NCI-H345 treated with DMSO at 0.1 percent for 48 hours (cell line): Measurements from ENCODE around the gene PRKN.

Source experiments
- DNase-seq: peaks from one replicate; lab custom pipeline; 2025; ENCODE audit not compliant: unreplicated experiment; lab: John Stamatoyannopoulos, UW

PRKN gene

DNA sequence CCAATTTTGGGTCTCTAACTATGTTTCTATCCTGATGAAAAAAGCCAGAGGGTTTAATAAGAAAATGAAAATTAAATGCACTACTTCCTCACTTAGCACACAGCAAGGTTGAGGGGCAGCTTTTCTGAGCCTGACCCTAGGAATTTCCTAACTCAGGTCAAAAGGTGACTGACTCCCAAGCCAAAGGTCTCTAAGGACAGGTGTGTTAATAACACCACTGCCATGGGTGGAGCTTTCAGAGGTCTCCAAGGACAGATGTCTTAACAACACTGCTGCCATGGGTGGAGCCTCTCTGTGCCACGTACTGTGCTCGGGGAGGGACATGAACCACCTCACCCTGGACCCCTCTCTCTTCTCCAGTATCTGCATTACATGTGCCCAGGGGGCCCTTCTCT lies 339.2 kb downstream of the PRKN start:
- DNase-seq = no peak

DNA sequence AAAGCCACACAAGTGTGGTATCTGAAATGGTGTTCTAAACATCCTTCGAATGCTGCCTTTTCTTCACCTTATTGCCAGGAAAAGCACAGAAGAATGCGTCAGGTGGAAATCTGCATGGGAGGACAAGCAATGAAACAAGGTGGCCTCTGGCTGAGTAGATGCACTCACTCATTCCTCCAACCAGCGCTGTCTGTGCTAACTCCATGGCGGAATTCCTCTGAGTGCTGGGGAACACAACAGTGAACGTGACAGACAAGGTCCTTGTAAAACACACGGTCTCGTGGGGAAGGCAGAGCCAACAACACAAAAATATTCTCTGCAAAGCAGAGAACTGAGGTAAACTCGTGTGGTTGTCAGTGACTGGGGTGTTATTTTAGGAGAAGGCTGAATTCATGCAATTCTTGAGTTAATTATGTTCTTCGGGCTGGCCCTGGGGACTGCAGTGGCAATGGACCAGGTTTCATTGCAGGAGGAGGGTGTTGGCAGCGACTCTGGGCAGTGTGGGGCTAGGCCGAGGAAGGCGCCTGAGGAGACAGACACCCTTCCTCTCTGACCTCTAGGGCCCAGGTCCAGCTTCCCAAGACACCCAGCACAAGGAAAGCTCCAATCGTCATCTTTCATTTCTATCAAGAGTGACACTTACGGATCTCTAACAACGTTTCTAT lies 339.7 kb downstream of the PRKN start:
- no peak for DNase-seq

DNA sequence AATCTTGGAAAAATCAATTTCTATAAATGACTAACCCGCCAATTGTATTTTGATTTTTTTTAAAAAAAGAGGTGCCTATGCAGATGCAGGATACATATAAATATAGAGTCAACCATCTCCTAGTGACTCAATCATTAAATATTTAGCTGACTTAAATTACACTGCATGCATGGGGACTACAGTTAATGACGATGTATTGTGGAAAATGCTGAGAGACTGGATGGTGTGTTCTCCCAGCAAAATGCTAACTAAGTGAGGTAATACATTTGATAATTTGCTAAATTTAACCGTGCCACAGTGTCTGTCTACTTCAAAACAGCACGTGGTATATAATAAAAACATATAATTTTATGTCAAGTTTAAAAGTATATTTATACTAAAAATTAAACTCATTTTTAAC lies 341.6 kb downstream of the PRKN start:
- no peak for DNase-seq

GRCh38 chr6:162379757-162380409 lies 347.7 kb downstream of the PRKN start:
- DNase-seq = no peak

DNA sequence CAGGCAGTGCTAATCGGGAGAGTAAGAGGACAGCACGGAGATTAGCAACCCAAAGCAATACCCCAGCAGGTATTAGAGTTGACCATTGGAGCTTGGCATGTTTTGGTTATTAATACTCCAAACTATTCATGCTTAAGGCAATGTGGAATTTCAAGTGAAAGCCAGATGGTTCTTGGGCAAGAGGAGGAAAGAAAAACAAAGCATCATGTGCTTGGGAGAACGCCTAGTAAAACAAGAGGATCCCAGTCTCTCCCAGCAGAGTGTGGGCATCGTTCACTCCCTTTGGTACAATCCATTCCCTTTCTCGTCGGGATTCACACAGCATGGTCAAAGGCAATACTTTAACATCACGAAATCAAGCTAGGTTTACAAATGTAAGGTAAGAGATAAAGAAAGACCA lies 349.8 kb downstream of the PRKN start:
- DNase-seq = no peak

DNA sequence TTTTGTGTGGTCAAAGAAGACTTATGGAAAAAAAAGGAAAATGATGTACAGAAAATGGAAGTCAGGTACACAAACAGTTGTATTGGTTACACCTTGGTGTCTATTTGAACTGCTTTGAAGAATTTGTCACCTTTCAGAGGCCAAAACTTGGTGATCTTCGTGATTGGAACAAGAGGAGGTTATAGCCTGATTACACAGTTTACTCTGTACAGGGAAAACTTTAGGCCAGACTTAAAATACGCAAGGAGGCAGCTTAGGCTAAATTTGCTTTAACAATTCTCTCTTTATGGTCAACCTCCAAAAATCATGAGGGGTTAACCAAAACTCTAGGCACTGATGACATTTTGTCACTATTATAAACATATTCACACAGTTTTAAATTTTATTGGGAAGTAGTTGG lies 353.7 kb downstream of the PRKN start:
- no peak for DNase-seq

DNA sequence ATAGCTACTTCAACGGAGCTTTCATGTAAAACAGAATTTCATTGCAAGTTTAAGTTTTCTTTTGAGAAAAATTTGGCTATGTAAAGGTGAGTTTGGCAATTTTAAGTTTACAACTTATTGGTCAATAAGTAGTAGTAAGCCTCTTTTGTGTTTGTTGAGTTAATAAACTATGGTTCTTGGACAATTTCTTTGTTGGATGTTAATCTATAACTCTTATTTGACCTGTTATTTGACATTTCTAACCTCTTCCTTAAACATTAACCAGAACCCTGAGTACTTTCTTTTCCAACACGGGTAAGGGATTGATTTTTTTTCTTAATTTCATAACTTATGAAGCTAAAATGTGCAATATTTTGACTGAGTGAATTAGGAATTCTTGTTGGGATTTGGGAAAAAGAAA lies 354.4 kb downstream of the PRKN start:
- DNase-seq = no peak

GRCh38 chr6:162372106-162372505 lies 355.5 kb downstream of the PRKN start:
- DNase-seq = no peak

DNA sequence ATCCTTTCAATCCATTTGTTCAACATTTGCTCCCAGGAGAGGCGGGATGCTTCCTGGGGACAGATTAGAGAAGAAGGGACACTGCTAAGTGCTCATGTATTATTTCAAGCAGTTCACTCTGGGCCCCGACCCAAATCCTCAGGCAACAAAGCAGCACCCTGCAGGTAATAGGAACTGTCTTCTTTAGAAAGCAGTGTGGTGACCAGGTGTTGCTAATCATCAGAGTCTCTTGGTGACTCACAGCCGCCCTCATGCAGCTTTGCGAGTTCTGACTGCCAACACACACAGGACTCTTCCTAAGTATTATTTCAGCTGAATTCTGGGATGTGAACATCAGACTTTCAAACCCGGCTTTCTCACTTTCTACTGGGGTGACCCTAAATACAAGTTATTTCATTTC lies 356.4 kb downstream of the PRKN start:
- no peak for DNase-seq

GRCh38 chr6:162369091-162369490 lies 358.5 kb downstream of the PRKN start:
- DNase-seq = no peak

- DNase-seq = no peak
Observed at GRCh38 chr6:162364488-162364887, 363.1 kb downstream of the PRKN start.

GRCh38 chr6:162363757-162364156 lies 363.8 kb downstream of the PRKN start:
- no peak for DNase-seq

DNA sequence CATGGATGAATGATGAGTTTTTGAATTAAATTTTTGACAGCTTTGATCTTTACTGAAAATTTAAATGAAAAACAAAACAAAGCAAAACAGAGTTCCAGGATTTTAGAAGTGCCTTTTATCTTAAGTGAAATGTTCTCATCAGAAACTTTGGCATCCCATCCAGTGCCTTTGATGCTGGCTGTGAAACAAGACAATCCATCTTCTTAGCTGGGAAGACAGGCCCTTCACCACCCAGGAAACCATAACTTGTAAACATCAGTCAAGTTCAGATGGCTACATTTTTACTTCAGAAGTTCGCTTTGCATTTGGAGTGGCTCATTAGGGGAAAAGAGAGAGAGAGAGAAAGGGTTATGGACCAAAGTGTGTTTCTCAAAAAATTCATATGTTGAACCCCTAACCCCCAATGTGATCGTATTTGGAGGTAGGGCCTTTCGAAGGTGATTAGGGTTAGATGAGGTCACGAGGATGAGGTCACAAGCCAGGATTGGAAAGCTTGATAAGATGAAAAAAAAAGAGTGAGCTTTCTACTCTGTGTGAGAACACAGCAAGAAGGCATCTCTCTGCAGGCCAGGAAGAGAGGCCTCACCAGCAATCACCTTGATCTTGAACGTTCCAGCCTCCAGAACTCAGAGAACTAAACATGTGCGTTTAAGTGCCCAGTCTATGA lies 366.5 kb downstream of the PRKN start:
- no peak for DNase-seq

DNA sequence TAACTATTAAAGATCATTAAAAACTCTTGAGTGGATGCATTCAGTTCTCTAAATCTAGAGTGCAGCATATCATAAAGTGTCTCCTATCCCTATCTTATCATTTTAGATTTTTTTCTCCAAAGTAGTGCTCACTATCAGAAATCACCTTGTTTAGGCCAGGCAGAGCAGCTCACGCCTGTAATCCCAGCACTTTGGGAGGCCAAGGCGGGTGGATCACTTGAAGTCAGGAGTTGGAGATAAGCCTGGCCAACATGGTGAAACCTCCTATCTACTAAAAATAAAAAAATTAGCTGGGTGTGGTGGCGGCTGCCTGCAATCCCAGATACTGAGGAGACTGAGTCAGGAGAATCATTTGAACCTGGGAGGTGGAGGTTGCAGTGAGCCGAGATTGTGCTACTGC lies 368.9 kb downstream of the PRKN start:
- no peak for DNase-seq

DNA sequence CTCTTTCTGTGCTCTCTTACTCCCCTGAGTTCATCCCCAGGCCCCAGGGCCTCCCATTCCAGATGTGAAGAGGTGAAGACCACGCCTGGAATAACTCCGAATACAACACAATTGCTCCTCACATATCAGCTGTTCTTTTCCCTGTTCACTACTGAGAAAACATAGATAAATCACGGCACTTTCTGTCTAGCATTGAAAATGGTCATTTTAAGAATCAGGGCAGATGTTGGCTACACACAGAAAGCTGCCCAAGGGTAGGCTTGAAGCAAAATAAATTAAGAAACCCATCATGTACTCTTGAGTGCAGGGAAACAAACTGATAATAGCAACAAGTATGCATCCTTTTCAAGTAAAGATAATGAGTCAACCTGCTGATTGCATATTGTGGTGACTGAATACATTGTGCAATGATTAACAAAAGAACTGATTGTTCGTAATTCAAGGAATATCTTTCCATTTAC lies 382.5 kb downstream of the PRKN start:
- no peak for DNase-seq

- DNase-seq = no peak
Observed at GRCh38 chr6:162344646-162345010, 382.9 kb downstream of the PRKN start.

DNA sequence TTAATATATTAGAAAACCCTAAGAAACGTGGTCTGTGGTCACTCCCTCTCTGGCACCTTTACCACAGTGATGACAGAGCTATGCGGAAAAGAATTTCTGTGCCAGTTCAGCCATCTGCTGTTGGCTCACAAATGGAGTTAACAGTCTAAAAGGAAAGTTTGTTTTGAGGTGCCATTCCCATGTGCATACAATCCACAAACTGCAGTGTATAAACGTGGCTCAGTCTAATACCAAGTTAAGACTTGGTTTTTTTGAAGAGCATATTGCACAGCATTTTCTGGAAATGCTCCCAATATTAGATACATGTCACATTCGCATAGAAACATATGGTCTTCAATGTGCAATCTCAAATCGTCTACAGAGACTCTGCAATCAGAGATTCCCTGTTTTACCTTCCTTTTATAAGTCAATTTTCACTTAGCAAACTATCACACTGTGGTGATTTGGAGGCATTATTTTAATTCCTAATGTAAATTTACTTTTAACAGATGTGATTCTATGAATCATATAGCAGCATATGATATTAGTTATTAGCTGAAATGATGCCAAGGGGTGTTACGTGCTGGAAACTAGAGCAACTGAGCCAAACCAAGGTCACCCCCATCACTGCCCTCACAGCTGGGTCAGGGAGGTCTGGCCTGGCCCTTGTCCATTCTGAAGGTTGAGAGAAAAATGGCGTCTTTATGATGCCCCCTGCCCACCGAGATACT lies 383.5 kb downstream of the PRKN start:
- DNase-seq = no peak

DNA sequence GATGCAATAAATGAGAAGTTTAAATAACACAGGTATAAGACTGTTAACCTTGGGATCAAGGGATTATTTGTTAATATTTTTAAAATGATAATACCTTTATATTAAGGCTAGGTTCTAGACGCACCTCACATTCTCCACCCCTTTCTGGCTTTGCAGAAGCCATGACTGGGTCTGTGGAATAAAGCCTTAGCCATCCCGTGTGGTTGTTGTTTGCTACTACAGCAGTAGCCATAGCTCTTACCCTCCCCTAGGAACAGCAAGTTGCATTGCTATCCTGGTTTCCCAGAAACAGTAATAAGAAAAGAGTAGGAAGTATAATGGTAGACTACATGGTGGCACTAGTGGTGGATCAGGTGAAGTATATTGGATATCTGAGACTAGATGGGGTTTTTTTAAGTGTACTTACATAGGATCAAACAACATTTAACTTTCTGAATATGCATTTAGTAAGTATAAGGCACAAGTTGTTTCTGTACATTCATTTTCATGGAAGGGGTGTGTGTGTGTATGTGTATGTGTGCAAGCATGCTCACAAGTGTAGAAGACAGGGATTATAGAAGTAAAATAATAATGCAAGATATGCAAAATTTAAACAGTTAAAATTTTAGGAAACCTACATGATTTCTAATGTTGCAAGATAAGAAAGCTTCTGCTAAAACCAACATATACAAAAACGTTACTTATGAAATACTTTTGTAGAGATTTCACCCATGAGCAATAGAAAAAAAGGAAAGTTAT lies 384.2 kb downstream of the PRKN start:
- DNase-seq = no peak

DNA sequence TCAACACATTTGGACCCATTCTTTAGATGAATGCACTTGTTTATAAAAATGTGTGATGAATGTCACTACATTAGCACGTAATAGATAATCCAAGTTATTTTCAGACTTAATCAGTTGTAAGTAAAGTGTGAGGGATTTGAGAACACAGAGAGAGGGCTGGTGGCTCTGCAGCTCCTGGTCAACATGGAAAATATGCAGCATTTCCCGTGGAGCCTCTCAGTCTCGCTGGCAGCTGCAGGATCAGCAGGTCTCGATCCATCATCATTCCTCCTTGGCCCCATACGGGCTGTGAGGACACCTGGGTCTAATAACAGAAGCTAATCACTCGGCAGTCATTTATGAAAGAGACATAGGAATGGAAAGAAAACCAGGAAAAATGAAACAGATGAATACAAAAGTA lies 390.2 kb downstream of the PRKN start:
- DNase-seq = no peak

DNA sequence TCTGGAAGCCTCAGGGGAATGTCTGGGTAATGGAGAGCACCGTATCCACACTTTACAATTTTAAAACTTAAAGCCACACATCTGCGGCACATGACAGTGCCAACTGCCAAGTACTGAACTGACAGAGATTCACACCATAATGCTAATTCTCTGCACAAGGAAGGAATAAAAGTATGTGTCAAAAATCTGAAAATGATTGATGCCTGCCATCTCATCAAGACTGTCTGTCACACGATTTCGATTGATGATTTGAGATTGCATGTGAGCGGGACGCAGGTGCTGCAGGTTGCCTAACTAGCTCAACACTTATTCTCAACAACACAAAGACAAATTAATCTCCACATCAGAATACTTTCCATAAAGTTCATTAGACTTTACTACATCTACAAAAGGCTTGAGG lies 391.2 kb downstream of the PRKN start:
- DNase-seq = no peak

- no peak for DNase-seq
Observed at GRCh38 chr6:162332365-162332764, 395.2 kb downstream of the PRKN start.
